OCI-LY1 (cell line): ENCODE data around the gene ESRRA.

Source experiments
- CTCF ChIP-seq: fragments of 200-600 bp; sonication (generic), shearing (Covaris generic); IDR thresholded peaks from 2 replicates; pipeline ENCODE4 v1.5.1; 2017; ENCODE audit warnings: mild to moderate bottlenecking, antibody characterized with exemption, low read length, moderate library complexity, mixed read lengths
- EZH2 ChIP-seq: fragments of 200-600 bp; sonication (generic), shearing (Covaris generic); IDR thresholded peaks from 2 replicates; pipeline ENCODE4 v1.8.0; 2017; ENCODE audit warnings: borderline replicate concordance, mixed run types, mild to moderate bottlenecking, antibody characterized with exemption, low read length, moderate library complexity, mixed read lengths

GRCh38 chr11:64264371-64264852, 40.9 kb upstream of the ESRRA start:
- TF ChIP-seq CTCF: no peak
- TF ChIP-seq EZH2: no peak
